Subcutaneous abdominal adipose tissue (tissue), 5 donors: ENCODE data around the gene LRRK1.

Experiments used
- H3K27ac ChIP-seq: one replicate; pipeline ENCODE4 v1.7.0; 2013; ENCODE audit warnings: low read depth, mild to moderate bottlenecking, inconsistent platforms, low read length, moderate library complexity
- H3K27me3 ChIP-seq, 5 donors: one replicate each; pipeline ENCODE4 v1.7.0; 2013; ENCODE audit warnings: low read length in 5 of 5, inconsistent platforms in 1 of 5; ENCODE audit not compliant: control insufficient read depth in 5 of 5, insufficient read depth in 4 of 5
- H3K36me3 ChIP-seq, 5 donors: one replicate each; pipeline ENCODE4 v1.7.0; 2013; ENCODE audit warnings: low read length in 5 of 5; ENCODE audit not compliant: control insufficient read depth in 5 of 5, insufficient read depth in 5 of 5
- H3K4me1 ChIP-seq, 5 donors: one replicate each; pipeline ENCODE4 v1.7.0; 2013; ENCODE audit warnings: low read length in 5 of 5, mild to moderate bottlenecking in 3 of 5, moderate library complexity in 1 of 5; ENCODE audit not compliant: control insufficient read depth in 5 of 5, insufficient read depth in 5 of 5
- H3K4me3 ChIP-seq, 5 donors: one replicate each; pipeline ENCODE4 v1.7.0; 2013; ENCODE audit warnings: low read length in 5 of 5, low read depth in 1 of 5
- H3K9ac ChIP-seq, 5 donors: one replicate each; pipeline ENCODE4 v1.7.0; 2013; ENCODE audit warnings: low read length in 5 of 5, mild to moderate bottlenecking in 4 of 5, moderate library complexity in 3 of 5
- H3K9me3 ChIP-seq, 5 donors: one replicate each; pipeline ENCODE4 v1.7.0; 2013; ENCODE audit warnings: low read length in 5 of 5; ENCODE audit not compliant: control insufficient read depth in 5 of 5
- donor health status: healthy.
- donor health status: healthy.
- donor health status: healthy.
- donor health status: healthy.
- donor health status: healthy.

The LRRK1 gene

DNA sequence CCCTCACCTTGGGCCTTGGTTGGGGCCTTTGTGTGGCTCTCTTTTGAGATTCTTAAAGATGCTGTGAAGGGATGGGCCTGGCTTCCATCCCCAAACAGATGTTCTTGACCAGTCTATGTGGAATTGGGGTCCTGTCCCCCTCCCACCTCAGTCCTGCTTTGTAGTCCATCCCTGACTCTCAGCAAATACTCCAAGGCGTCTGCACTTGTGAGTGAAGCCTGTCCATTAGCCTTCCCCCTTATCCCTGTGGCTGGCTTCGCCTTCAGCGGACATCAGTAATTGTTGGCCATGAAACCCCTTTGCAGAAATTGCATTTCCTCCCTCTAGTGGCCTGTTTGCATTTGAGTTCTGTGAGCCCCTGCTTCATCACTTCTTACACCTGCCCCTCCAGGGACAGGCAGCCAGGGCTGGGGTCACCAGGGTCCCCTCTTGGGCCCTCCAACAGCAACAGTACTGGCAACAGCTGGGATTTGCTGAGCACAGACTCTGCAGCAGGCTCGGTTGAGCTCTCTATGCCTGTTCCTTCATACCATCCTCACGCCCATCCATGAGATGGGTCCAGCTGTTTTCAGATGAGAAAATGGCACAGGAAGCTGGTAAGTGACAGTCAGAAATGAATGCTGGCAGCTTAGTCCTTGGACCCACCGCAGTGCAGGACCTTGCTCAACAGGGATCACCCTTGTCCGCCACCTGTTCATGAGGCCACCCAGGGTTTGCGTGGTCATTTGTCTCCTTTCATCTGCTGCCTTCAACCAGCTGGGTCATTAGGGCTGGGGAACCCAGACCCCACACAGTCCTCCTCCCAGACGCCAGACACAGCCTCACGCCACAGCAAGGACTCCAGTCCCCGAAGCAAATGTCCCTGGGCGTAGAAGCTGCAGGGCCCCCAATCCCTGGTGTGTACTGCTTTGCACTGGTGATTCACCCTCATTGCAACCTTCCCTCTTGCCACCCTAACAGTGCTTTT, 8.9 kb upstream of the LRRK1 start:
- H3K27me3 ChIP-seq = no peaks in the 10 kb centered on the region
- H3K9ac ChIP-seq = no peak overlapping the region
- no peaks in the 10 kb centered on the region for H3K9me3 ChIP-seq
- no peak overlapping the region for H3K4me3 ChIP-seq
- H3K4me1 ChIP-seq = peaks cover 0 to 12% (median 6%) of the 10 kb centered on the region in 5 donors
- H3K27ac ChIP-seq = no peak overlapping the region
- peaks cover 0 to 9% (median 0%) of the 10 kb centered on the region in 5 donors for H3K36me3 ChIP-seq

DNA sequence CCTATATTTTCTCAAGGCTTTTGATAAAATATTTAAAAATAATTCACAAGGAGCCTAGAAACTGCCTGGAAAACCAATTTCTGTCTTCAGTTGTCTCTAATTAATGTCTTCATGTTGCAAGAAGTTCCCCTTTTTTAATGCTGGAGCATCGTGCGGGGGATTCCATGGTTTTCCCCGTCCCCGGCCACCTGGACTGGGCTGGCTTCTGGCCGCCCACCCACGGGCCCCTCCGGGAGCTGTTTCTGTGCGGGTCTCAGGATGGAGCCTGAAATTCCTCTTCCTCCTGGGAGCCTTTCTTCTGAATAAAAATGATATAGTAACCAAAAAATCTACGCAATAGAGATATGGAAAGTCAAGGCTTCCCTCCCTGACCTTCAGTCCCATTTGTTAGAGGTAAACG, 8.1 kb upstream of the LRRK1 start:
- Histone ChIP-seq H3K9ac (no peak overlapping the region), H3K27me3 (no peaks in the 10 kb centered on the region), H3K4me1 (peaks cover 0 to 12% (median 6%) of the 10 kb centered on the region in 5 donors), H3K4me3 (no peak overlapping the region), H3K36me3 (peaks cover 0 to 11% (median 0%) of the 10 kb centered on the region in 5 donors), H3K9me3 (no peaks in the 10 kb centered on the region), H3K27ac (no peak overlapping the region)

DNA sequence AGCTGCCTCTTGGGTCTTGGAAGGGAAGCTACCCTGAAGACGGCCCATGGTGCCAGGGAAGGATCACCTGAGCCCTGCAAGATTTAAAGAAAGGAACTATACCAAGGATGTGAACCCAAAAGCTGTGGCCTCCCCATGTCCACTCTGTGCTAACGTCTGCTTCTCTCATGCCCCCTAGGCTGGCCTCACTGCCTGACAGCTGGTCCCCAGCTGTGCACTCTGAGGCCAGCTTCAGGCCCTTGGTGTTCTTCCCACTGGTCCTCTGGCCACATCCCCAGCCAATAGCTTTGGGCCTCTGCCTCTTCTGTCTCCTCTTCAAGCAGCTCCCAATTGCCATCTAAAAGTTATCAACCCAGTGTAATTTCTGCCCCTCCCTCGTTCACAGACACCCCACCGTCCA, 5.2 kb upstream of the LRRK1 start:
- peaks cover 0 to 11% (median 0%) of the 10 kb centered on the region in 5 donors for H3K36me3 ChIP-seq
- H3K9ac ChIP-seq = no peak overlapping the region
- H3K4me3 ChIP-seq = no peak overlapping the region
- H3K27ac ChIP-seq = no peak overlapping the region
- peaks cover 0 to 27% (median 24%) of the 10 kb centered on the region in 5 donors for H3K4me1 ChIP-seq
- no peaks in the 10 kb centered on the region for H3K27me3 ChIP-seq
- no peaks in the 10 kb centered on the region for H3K9me3 ChIP-seq

DNA sequence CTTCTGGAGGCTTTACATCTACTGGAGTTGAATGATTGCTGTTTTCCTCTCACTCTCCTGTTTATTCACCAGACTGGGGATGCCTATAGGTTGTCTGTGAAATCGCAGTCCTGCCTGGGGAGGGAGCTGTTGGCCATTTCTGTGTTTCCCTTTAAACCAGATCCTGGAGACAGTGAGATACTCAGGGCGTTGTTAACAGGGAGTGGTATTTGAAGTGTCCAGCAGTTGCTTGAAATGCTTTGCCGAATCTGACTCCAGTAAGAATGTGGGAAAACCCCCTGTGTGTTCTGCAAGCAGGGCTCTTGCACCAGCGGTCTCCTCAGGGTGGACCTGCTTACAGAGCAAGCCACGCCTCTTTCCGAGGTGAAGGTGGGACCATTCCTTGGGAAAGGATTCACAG, 4.3 kb upstream of the LRRK1 start:
- Histone ChIP-seq H3K9ac (no peak overlapping the region), H3K4me3 (no peak overlapping the region), H3K9me3 (no peaks in the 10 kb centered on the region), H3K27ac (no peak overlapping the region), H3K36me3 (peaks cover 0 to 9% (median 0%) of the 10 kb centered on the region in 5 donors), H3K27me3 (peaks cover 0 to 2% (median 0%) of the 10 kb centered on the region in 5 donors), H3K4me1 (peaks cover 0 to 30% (median 29%) of the 10 kb centered on the region in 5 donors)

DNA sequence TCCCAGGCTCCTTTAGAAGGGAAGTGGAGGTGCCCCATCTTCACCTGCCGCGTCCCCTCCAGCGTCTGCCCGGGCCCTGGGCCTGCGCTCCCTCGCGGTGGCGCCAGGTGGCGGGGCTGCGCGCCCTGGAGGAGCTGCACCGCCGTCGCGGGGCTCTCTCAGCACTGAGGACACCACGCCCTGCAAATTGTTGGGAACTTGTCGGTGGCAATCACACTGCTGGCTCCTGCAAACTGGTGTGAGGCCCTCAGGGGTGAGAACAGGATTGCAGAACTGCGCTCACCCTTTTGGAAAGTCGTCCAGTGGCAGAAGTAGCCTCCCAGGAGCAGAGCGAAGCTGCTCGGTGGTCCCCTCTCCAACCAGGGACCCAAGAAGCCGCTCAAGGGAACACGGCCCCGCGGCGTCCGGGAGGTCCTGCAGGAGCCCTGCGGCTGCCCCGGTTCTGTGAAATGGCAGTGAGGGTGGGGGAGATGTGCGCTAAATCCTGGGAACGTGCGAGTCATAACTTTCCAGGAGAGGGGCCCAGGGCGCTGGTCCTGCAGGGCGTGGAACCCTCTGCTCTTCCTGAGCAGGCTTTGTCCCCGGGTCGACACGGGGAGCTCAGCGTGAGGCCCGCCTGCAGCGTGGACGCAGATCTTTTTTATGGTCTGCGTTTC, 995 bp upstream of the LRRK1 start:
- H3K9ac ChIP-seq = peak overlapping the region in 4 of 5 donors; percentile 60 to 64 (median 63)
- no peaks in the 10 kb centered on the region for H3K9me3 ChIP-seq
- peak overlapping the region; percentile 29 for H3K27ac ChIP-seq
- H3K36me3 ChIP-seq = peaks cover 0 to 9% (median 0%) of the 10 kb centered on the region in 5 donors
- peak overlapping the region; percentile 76 to 87 (median 85) for H3K4me3 ChIP-seq
- peaks cover 0 to 45% (median 33%) of the 10 kb centered on the region in 5 donors for H3K4me1 ChIP-seq
- peaks cover 0 to 3% (median 0%) of the 10 kb centered on the region in 5 donors for H3K27me3 ChIP-seq

DNA sequence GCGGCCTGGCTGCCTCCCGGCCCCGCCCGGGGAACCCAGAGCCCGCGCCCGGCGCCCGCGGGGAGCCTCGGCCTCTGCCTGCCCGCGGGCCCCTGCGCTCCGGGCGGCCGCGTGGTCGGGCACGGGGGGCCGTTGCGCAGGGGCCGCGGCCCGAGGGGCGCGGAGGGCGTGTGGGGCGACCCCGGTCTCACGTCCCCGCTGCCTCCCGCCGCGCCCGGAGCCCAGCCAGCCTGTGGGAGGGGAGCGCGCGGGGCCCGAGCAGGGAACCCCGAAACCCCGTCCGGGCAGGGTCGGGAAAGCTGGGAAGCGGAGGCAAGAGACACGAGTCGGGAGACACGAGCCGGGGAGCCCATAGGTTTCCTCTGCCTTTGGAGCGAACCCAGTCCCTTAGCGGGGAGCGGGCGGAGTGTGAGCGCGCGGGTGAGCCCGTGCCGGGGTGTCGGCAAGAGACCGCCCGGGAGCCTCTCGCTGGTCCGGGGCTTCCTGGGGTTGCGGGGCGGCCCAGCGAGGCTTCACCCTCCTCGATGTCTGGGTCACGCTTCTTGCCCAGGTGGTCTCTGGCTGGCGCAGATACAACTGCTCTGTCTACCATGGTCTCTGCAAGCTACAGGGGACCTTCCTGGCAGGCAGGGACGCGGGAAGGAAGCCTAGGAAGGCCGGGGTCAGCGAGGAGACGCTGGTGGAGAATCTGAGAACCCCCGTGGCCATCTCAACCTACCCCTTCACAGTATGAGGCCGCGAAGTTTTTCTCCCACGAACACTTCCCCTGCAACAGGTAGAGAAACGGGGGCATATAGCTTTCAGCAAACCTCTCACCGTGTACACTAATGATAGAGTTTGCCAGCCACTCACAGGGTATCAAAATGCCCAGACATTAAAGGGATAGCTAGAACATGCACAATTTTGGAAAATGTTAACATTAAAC, 586 bp downstream of the LRRK1 start:
- Histone ChIP-seq H3K27me3 (peaks cover 0 to 3% (median 0%) of the 10 kb centered on the region in 5 donors), H3K4me3 (peak overlapping the region; percentile 65 to 86 (median 73)), H3K27ac (no peak overlapping the region)

DNA sequence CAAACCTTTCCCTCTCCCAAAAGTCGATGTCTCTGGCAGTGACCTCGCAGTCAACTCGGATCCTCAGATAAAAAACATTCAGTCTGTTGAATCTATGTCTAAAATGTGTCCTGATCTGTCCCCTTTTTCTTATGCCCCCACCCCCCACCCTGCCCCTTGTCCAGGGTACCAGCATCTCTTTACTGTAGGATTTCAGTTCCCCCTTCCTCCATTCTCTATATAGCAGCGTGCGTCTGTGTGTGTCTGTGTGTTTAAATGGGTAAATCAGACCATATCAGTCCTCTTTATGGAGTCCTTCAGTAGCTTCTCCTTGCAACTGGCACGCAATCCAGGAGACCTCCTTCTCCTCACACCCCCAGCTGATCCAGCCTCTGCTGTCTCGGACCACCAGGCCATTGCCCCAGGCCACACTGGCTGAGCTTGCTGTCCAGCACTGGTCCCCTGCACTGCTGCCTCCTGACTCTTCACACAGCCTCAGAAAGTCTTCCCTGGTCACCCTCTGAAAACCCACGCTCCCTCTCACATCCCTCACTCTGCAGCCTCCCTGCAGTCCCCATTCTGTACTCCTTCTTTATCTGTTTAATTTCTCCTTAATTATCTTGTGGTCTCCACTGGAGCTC, 1.5 kb downstream of the LRRK1 start:
- H3K27me3 ChIP-seq = peaks cover 0 to 3% (median 0%) of the 10 kb centered on the region in 5 donors
- H3K4me3 ChIP-seq = peak overlapping the region in 3 of 5 donors; percentile 17 to 86 (median 85)
- no peak overlapping the region for H3K9ac ChIP-seq
- H3K36me3 ChIP-seq = peaks cover 0 to 11% (median 4%) of the 10 kb centered on the region in 5 donors
- peaks cover 0 to 45% (median 33%) of the 10 kb centered on the region in 5 donors for H3K4me1 ChIP-seq
- H3K9me3 ChIP-seq = no peaks in the 10 kb centered on the region
- no peak overlapping the region for H3K27ac ChIP-seq

More for the DNA sequence above, 586 bp downstream of the LRRK1 start:
- H3K9ac ChIP-seq = peak overlapping the region in 4 of 5 donors; percentile 21 to 75 (median 71)
- H3K4me1 ChIP-seq = peaks cover 0 to 45% (median 33%) of the 10 kb centered on the region in 5 donors
- peaks cover 0 to 12% (median 0%) of the 10 kb centered on the region in 5 donors for H3K36me3 ChIP-seq
- H3K9me3 ChIP-seq = no peaks in the 10 kb centered on the region

DNA sequence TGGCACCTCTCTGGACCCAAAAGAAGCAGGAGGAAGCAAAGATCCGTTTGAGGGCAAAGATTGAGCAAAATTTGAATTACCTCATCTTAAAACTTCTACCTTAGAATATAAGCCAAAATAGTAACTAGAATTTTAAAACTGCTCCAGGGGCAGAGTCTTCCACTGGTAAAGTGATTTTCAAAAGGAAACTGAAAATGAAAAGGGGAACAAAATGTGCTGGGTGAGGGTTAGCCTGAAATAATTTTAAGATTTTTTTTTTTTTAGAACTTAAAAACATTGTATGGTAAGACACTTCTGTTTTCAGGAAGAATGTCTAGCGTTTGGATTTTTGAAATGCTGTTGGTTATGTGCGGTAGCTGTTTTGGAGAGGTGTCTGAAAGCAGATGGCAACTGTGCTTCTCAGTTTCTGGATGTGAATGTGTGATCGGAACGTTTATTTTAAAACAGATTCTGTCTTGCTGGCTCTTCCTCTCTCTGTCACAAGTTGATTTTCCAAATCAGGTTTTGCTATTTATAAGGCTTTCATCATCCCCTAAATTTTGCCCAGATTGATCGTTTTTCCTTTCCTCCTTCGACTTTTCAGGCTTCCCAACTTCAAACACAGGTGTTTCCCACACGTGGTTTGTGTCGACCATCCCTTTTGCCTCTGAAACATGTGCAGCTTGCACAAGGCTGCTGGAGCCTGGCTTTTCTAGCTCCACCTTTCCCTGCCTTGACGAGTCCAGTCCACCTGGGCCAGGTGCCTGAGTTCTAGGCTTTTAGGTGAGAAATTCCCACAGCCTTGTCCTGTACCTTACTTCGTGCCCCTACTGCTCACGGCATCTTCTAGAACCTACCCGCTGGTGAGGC, 3.3 kb downstream of the LRRK1 start:
- H3K4me3 ChIP-seq = peak overlapping the region in 1 of 5 donors; percentile 9
- peaks cover 0 to 3% (median 0%) of the 10 kb centered on the region in 5 donors for H3K27me3 ChIP-seq
- H3K9ac ChIP-seq = no peak overlapping the region
- H3K9me3 ChIP-seq = no peaks in the 10 kb centered on the region
- peaks cover 3 to 21% (median 12%) of the 10 kb centered on the region in 5 donors for H3K36me3 ChIP-seq
- peaks cover 0 to 42% (median 33%) of the 10 kb centered on the region in 5 donors for H3K4me1 ChIP-seq
- H3K27ac ChIP-seq = no peak overlapping the region
